Hepatocyte (in vitro differentiated cells): ENCODE measurements around the gene PNPT1. TPM values are rescaled to one million over a fixed set of nuclear protein-coding genes. Genes with fewer than 3 reads are reported as not detected.

Experiments
- DNase-seq: peaks from one replicate; pipeline ENCODE4 v3.0.0-alpha.2; 2016; ENCODE audit warnings: low spot score
- H2AFZ ChIP-seq: fragments of 200-600 bp; sonication (generic); 2 replicates; pipeline ENCODE4 v1.6.0; 2016; ENCODE audit warnings: antibody characterized with exemption, mild to moderate bottlenecking
- H3K27ac ChIP-seq: fragments of 200-600 bp; sonication (generic); 2 replicates; pipeline ENCODE4 v1.5.1; 2016; ENCODE audit warnings: mild to moderate bottlenecking
- H3K27me3 ChIP-seq: fragments of 200-600 bp; sonication (generic); 2 replicates; pipeline ENCODE4 v1.6.1; 2016
- H3K36me3 ChIP-seq: fragments of 200-600 bp; sonication (generic); replicated peaks from 2 replicates; pipeline ENCODE4 v1.5.1; 2016; ENCODE audit warnings: low read depth; ENCODE audit not compliant: insufficient read depth
- H3K4me1 ChIP-seq: fragments of 200-600 bp; sonication (generic); 2 replicates; pipeline ENCODE4 v1.5.1; 2016; ENCODE audit warnings: mild to moderate bottlenecking, moderate library complexity; ENCODE audit not compliant: insufficient read depth
- H3K4me2 ChIP-seq: fragments of 200-600 bp; sonication (generic); 2 replicates; pipeline ENCODE4 v1.6.0; 2016
- H3K4me3 ChIP-seq: fragments of 200-600 bp; sonication (generic); 2 replicates; pipeline ENCODE4 v1.5.1; 2016; ENCODE audit warnings: mild to moderate bottlenecking
- H3K79me2 ChIP-seq: fragments of 200-600 bp; sonication (generic); 2 replicates; pipeline ENCODE4 v1.6.0; 2017; ENCODE audit warnings: mild to moderate bottlenecking
- H3K9me2 ChIP-seq: fragments of 200-600 bp; sonication (generic); replicated peaks from 2 replicates; pipeline ENCODE4 v1.6.0; 2017; ENCODE audit warnings: mild to moderate bottlenecking; ENCODE audit not compliant: insufficient read depth
- H3K9me3 ChIP-seq: fragments of 200-600 bp; sonication (generic); 2 replicates; pipeline ENCODE4 v1.5.1; 2016; ENCODE audit warnings: low read depth, mild to moderate bottlenecking
- H4K20me1 ChIP-seq: fragments of 200-600 bp; sonication (generic); 2 replicates; pipeline ENCODE4 v1.6.0; 2016; ENCODE audit warnings: mild to moderate bottlenecking; ENCODE audit not compliant: insufficient read depth, poor library complexity, severe bottlenecking
- EZH2 ChIP-seq: fragments of 200-600 bp; sonication (generic); IDR thresholded peaks from 2 replicates; pipeline ENCODE4 v1.6.1; 2016; ENCODE audit warnings: antibody characterized with exemption, mild to moderate bottlenecking, borderline replicate concordance
- EZH2phosphoT487 ChIP-seq: fragments of 200-600 bp; sonication (generic); IDR thresholded peaks from one replicate; pipeline ENCODE4 v1.6.1; 2018; ENCODE audit warnings: antibody characterized with exemption, mild to moderate bottlenecking, low read depth, moderate library complexity; ENCODE audit not compliant: unreplicated experiment, severe bottlenecking
- WGBS: methylation state at CpG from one replicate; pipeline ENCODE4 v1.1.6; 2016; ENCODE audit warnings: low lambda C conversion rate; ENCODE audit errors: missing lambda C conversion rate; 5-methylcytosine and 5-hydroxymethylcytosine counted together
- polyA plus RNA-seq: library from polyadenylated mRNA; unstranded; fragments of >200 nt; fragmentation: Nextera tagmentation; extraction: Ambion mirVana; gene quantifications from 2 replicates; pipeline ENCODE4 v1.2.1, GENCODE V29; 2016
- total RNA-seq: library from RNA; depleted of rRNA; stranded (reverse); fragments of >200 nt; gene quantifications from 2 replicates; pipeline ENCODE4 v1.2.3, GENCODE V29; 2014
- TF ChIP-seq, protein P1 (sequence below): fragments of 200-600 bp; sonication (generic); IDR thresholded peaks from 2 replicates; pipeline ENCODE4 v1.5.1; 2016; ENCODE audit warnings: antibody characterized with exemption, mild to moderate bottlenecking; ENCODE audit not compliant: poor library complexity

Gene PNPT1
- total and polyA plus RNA-seq, 2 experiments from 2014 or later, result 15.6 to 23.7 TPM

GRCh38 chr2:55590810-55591440, 102.7 kb downstream of the PNPT1 start:
- Histone ChIP-seq H3K4me1 (peaks cover under 1% of the 10 kb centered on the region), H3K27me3 (no peaks in the 10 kb centered on the region), H3K27ac (no peak overlapping the region), H3K4me3 (no peak overlapping the region), H3K9me2 (no peaks in the 10 kb centered on the region), H3K36me3 (peaks cover under 1% of the 10 kb centered on the region), H3K9me3 (no peaks in the 10 kb centered on the region), H3K4me2 (no peak overlapping the region), H2AFZ (no peak overlapping the region), H3K79me2 (peaks cover 77% of the 10 kb centered on the region), H4K20me1 (no peaks in the 10 kb centered on the region)
- TF ChIP-seq, protein P1, sequence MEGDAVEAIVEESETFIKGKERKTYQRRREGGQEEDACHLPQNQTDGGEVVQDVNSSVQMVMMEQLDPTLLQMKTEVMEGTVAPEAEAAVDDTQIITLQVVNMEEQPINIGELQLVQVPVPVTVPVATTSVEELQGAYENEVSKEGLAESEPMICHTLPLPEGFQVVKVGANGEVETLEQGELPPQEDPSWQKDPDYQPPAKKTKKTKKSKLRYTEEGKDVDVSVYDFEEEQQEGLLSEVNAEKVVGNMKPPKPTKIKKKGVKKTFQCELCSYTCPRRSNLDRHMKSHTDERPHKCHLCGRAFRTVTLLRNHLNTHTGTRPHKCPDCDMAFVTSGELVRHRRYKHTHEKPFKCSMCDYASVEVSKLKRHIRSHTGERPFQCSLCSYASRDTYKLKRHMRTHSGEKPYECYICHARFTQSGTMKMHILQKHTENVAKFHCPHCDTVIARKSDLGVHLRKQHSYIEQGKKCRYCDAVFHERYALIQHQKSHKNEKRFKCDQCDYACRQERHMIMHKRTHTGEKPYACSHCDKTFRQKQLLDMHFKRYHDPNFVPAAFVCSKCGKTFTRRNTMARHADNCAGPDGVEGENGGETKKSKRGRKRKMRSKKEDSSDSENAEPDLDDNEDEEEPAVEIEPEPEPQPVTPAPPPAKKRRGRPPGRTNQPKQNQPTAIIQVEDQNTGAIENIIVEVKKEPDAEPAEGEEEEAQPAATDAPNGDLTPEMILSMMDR, result no peak
- no peak for DNase-seq
- 88% methylated on average over 7 of the region's 7 CpGs for WGBS

DNA sequence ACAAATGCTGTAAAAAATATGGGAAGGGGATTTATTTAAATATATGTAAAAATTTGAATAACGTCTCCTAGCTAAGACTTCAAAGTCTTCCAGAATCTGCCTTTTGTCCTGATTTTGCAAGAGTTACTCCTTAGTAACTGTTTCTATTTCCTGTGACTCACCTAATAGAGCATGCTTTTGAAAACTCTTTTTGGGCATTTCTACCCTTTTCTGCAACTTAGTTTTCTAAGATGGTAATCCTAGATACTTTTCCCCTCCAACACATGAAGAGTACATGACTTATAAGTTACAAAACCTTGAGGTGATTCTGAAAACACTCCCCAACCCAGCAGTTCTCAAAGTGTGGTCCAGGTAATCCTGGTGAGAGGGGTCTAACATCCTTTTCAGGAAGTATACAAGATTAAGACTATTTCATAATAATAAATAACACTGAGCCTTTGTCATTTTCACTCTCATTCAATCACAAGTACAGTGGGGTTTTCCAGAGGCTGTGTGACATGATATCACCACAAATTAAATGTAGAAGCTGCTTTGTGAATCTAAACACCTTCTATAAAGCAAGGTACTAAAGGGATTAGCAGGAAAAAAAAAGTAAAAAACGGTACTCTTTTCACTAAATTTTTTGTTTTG, 108.1 kb downstream of the PNPT1 start:
- no peaks in the 10 kb centered on the region for H4K20me1 ChIP-seq
- H2AFZ ChIP-seq, result no peak overlapping the region
- H3K4me2 ChIP-seq, result no peak overlapping the region
- no peak overlapping the region for H3K27ac ChIP-seq
- WGBS, result 91% methylated on average over 2 of the region's 2 CpGs
- H3K9me3 ChIP-seq, result no peaks in the 10 kb centered on the region
- no peaks in the 10 kb centered on the region for H3K36me3 ChIP-seq
- H3K4me1 ChIP-seq, result no peaks in the 10 kb centered on the region
- TF ChIP-seq EZH2 (no peak), EZH2phosphoT487 (no peak)
- TF ChIP-seq, protein P1, result no peak
- no peaks in the 10 kb centered on the region for H3K9me2 ChIP-seq
- DNase-seq, result no peak
- no peaks in the 10 kb centered on the region for H3K27me3 ChIP-seq
- peaks cover 23% of the 10 kb centered on the region for H3K79me2 ChIP-seq
- no peak overlapping the region for H3K4me3 ChIP-seq

Other genes starting within 250 kb of the PNPT1 start
- 26.1 and 26.5 TPM in 2 replicates for gene CFAP36, start 174.1 kb downstream of the PNPT1 start, total RNA-seq
- gene CFAP36, start 174.1 kb downstream of the PNPT1 start, polyA plus RNA-seq, result 31.0 and 35.4 TPM in 2 replicates
- 54.0 and 54.3 TPM in 2 replicates for gene PPP4R3B, start 76.2 kb downstream of the PNPT1 start, total RNA-seq
- gene PPP4R3B, start 76.2 kb downstream of the PNPT1 start, polyA plus RNA-seq, result 29.6 and 30.1 TPM in 2 replicates
- 54.6 and 70.0 TPM in 2 replicates for gene EFEMP1, start 229.9 kb upstream of the PNPT1 start, total RNA-seq
- gene EFEMP1, start 229.9 kb upstream of the PNPT1 start, polyA plus RNA-seq, result 63.4 and 67.9 TPM in 2 replicates